ENCODE results near the gene FARS2.

DNA sequence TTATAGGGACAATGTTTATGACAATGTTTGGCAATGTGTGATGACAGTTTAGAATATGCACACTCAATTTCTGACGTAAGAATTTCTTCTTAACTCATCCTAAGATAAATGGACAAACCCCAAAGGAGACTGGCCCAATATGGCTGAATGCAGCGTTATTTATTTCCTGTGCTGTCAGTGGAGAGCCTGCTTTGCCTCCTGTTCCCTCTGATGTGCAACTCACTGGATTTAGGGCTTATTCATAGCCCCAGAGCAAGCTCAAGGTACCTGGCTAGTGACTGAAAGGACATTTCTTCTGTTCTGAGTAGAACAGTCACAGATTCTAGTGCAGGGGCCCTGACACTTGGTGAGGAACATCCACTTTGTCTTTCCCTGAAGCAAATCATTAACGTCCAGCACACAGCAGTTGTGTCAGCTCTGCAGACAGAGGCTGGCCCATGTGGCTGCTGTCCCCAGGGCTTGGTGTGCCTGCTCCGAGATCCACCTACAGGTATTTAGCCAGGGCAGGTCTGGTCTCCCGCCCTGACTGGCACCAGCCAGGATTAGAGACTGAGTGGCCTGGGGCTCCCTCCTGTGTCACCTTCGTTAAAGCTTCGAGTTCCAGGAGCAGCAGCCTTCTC lies 64.8 kb downstream of the FARS2 start:
- TF ChIP-seq, protein P1, sequence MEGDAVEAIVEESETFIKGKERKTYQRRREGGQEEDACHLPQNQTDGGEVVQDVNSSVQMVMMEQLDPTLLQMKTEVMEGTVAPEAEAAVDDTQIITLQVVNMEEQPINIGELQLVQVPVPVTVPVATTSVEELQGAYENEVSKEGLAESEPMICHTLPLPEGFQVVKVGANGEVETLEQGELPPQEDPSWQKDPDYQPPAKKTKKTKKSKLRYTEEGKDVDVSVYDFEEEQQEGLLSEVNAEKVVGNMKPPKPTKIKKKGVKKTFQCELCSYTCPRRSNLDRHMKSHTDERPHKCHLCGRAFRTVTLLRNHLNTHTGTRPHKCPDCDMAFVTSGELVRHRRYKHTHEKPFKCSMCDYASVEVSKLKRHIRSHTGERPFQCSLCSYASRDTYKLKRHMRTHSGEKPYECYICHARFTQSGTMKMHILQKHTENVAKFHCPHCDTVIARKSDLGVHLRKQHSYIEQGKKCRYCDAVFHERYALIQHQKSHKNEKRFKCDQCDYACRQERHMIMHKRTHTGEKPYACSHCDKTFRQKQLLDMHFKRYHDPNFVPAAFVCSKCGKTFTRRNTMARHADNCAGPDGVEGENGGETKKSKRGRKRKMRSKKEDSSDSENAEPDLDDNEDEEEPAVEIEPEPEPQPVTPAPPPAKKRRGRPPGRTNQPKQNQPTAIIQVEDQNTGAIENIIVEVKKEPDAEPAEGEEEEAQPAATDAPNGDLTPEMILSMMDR (IDR thresholded peaks at IDR 0.05), result no peak
- TF ChIP-seq, protein P2, sequence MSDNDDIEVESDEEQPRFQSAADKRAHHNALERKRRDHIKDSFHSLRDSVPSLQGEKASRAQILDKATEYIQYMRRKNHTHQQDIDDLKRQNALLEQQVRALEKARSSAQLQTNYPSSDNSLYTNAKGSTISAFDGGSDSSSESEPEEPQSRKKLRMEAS (IDR thresholded peaks at IDR 0.05; ENCODE audit: low read depth), result no peak
- TF ChIP-seq, protein P3, sequence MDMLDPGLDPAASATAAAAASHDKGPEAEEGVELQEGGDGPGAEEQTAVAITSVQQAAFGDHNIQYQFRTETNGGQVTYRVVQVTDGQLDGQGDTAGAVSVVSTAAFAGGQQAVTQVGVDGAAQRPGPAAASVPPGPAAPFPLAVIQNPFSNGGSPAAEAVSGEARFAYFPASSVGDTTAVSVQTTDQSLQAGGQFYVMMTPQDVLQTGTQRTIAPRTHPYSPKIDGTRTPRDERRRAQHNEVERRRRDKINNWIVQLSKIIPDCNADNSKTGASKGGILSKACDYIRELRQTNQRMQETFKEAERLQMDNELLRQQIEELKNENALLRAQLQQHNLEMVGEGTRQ (IDR thresholded peaks at IDR 0.05; ENCODE audit: borderline replicate concordance, low read depth, low read length), result no peak
- TF ChIP-seq TAF1 (IDR thresholded peaks at IDR 0.05; ENCODE audit: borderline replicate concordance, low read depth, low read length), result no peak
- TF ChIP-seq, protein P4, sequence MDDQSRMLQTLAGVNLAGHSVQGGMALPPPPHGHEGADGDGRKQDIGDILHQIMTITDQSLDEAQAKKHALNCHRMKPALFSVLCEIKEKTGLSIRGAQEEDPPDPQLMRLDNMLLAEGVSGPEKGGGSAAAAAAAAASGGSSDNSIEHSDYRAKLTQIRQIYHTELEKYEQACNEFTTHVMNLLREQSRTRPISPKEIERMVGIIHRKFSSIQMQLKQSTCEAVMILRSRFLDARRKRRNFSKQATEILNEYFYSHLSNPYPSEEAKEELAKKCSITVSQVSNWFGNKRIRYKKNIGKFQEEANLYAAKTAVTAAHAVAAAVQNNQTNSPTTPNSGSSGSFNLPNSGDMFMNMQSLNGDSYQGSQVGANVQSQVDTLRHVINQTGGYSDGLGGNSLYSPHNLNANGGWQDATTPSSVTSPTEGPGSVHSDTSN (IDR thresholded peaks at IDR 0.05), result no peak
- TF ChIP-seq, protein P5, sequence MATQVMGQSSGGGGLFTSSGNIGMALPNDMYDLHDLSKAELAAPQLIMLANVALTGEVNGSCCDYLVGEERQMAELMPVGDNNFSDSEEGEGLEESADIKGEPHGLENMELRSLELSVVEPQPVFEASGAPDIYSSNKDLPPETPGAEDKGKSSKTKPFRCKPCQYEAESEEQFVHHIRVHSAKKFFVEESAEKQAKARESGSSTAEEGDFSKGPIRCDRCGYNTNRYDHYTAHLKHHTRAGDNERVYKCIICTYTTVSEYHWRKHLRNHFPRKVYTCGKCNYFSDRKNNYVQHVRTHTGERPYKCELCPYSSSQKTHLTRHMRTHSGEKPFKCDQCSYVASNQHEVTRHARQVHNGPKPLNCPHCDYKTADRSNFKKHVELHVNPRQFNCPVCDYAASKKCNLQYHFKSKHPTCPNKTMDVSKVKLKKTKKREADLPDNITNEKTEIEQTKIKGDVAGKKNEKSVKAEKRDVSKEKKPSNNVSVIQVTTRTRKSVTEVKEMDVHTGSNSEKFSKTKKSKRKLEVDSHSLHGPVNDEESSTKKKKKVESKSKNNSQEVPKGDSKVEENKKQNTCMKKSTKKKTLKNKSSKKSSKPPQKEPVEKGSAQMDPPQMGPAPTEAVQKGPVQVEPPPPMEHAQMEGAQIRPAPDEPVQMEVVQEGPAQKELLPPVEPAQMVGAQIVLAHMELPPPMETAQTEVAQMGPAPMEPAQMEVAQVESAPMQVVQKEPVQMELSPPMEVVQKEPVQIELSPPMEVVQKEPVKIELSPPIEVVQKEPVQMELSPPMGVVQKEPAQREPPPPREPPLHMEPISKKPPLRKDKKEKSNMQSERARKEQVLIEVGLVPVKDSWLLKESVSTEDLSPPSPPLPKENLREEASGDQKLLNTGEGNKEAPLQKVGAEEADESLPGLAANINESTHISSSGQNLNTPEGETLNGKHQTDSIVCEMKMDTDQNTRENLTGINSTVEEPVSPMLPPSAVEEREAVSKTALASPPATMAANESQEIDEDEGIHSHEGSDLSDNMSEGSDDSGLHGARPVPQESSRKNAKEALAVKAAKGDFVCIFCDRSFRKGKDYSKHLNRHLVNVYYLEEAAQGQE (IDR thresholded peaks at IDR 0.05; ENCODE audit: low read depth, low read length), result no peak
- TF ChIP-seq EZH2phosphoT487 (IDR thresholded peaks at IDR 0.05; ENCODE audit: borderline replicate concordance, low read depth), result no peak
- no peak for TF ChIP-seq RAD21 (IDR thresholded peaks at IDR 0.05; ENCODE audit: low read length)
